Activated CD8-positive, alpha-beta memory T cell treated with anti-CD3 and anti-CD28 coated beads for 24 hours (primary cell): ENCODE data around the gene TPM2.

Experiments used
- DNase-seq: peaks from one replicate; pipeline ENCODE4 v3.0.0-alpha.2; 2020

TPM2 gene

GRCh38 chr9:35717132-35717870 lies 27.6 kb upstream of the TPM2 start:
- DNase-seq, result no peak

GRCh38 chr9:35716230-35716629 lies 26.5 kb upstream of the TPM2 start:
- no peak for DNase-seq

- DNase-seq, result no peak
Measured at GRCh38 chr9:35714579-35715252, 25.0 kb upstream of the TPM2 start.

GRCh38 chr9:35714123-35714522 lies 24.4 kb upstream of the TPM2 start:
- DNase-seq, result no peak

- no peak for DNase-seq
Measured at GRCh38 chr9:35713578-35713977, 23.9 kb upstream of the TPM2 start.

- no peak for DNase-seq
Measured at GRCh38 chr9:35712762-35713400, 23.2 kb upstream of the TPM2 start.

GRCh38 chr9:35711501-35712428 lies 22.0 kb upstream of the TPM2 start:
- no peak for DNase-seq

- no peak for DNase-seq
Measured at GRCh38 chr9:35710818-35711500, 21.2 kb upstream of the TPM2 start.

- no peak for DNase-seq
Measured at GRCh38 chr9:35708146-35708545, 18.4 kb upstream of the TPM2 start.

- DNase-seq, result no peak
Measured at GRCh38 chr9:35706951-35707350, 17.2 kb upstream of the TPM2 start.

GRCh38 chr9:35705836-35706430 lies 16.2 kb upstream of the TPM2 start:
- DNase-seq, result no peak

- no peak for DNase-seq
Measured at GRCh38 chr9:35705372-35705771, 15.6 kb upstream of the TPM2 start.

- no peak for DNase-seq
Measured at GRCh38 chr9:35703906-35704672, 14.4 kb upstream of the TPM2 start.

GRCh38 chr9:35702696-35703095 lies 13.0 kb upstream of the TPM2 start:
- no peak for DNase-seq

- no peak for DNase-seq
Measured at GRCh38 chr9:35700942-35701341, 11.2 kb upstream of the TPM2 start.

GRCh38 chr9:35700031-35700430 lies 10.3 kb upstream of the TPM2 start:
- DNase-seq, result no peak

GRCh38 chr9:35698231-35698630 lies 8.5 kb upstream of the TPM2 start:
- no peak for DNase-seq

GRCh38 chr9:35697486-35697885 lies 7.8 kb upstream of the TPM2 start:
- no peak for DNase-seq

GRCh38 chr9:35696520-35697215 lies 6.9 kb upstream of the TPM2 start:
- DNase-seq, result peak; percentile 81

- DNase-seq, result no peak
Measured at GRCh38 chr9:35695943-35696401, 6.2 kb upstream of the TPM2 start.
